SK-N-SH treated with all-trans-retinoic acid at 6 μM for 48 hours (cell line): ENCODE results near the gene SLC38A3.

Experiments used
- ATAC-seq: fragments of 200-7000 bp; cut with Tn5 transposase; 3 replicates; pipeline ENCODE4 v1.9.1; 2020; ENCODE audit warnings: mild to moderate bottlenecking, moderate library complexity
- ARNTL ChIP-seq: fragments of 450-650 bp; formaldehyde crosslinking; IDR thresholded peaks from 2 replicates; pipeline ENCODE4 v1.5.0; 2020; ENCODE audit warnings: low read depth, mild to moderate bottlenecking, moderate library complexity, borderline replicate concordance
- BACH2 ChIP-seq: fragments of 250-450 bp; sonication (Bioruptor Pico); IDR thresholded peaks from 2 replicates; pipeline ENCODE4 v1.9.0; 2021; ENCODE audit warnings: mild to moderate bottlenecking, borderline replicate concordance
- CREB5 ChIP-seq: fragments of 250-450 bp; sonication (Bioruptor Pico); IDR thresholded peaks from 2 replicates; pipeline ENCODE4 v1.5.1; 2020; ENCODE audit warnings: low read depth, mild to moderate bottlenecking, moderate library complexity
- CSDC2 ChIP-seq: fragments of 250-450 bp; sonication (Bioruptor Pico); IDR thresholded peaks from 2 replicates; pipeline ENCODE4 v1.5.0; 2020; ENCODE audit warnings: mild to moderate bottlenecking, moderate library complexity
- CSRNP3 ChIP-seq: fragments of 250-450 bp; sonication (Bioruptor Pico); IDR thresholded peaks from 2 replicates; pipeline ENCODE4 v1.5.1; 2021; ENCODE audit warnings: mild to moderate bottlenecking, moderate library complexity
- ESRRG ChIP-seq: fragments of 250-450 bp; sonication (Bioruptor Pico); IDR thresholded peaks from 2 replicates; pipeline ENCODE4 v1.6.1; 2021; ENCODE audit warnings: mild to moderate bottlenecking
- GLIS3 ChIP-seq: fragments of 250-450 bp; sonication (Bioruptor Pico); IDR thresholded peaks from 2 replicates; pipeline ENCODE4 v1.5.0; 2020; ENCODE audit warnings: mild to moderate bottlenecking, moderate library complexity
- ISL1 ChIP-seq: fragments of 250-450 bp; sonication (Bioruptor Pico); IDR thresholded peaks from 2 replicates; pipeline ENCODE4 v2.1.2; 2022; ENCODE audit warnings: mild to moderate bottlenecking, moderate library complexity
- OSR1 ChIP-seq: fragments of 250-450 bp; sonication (Bioruptor Pico); IDR thresholded peaks from 2 replicates; pipeline ENCODE4 v1.8.0; 2022; ENCODE audit warnings: moderate library complexity, mild to moderate bottlenecking, inconsistent platforms
- PATZ1 ChIP-seq: fragments of 250-450 bp; sonication (Bioruptor Pico); IDR thresholded peaks from 2 replicates; pipeline ENCODE4 v1.8.0; 2020; ENCODE audit warnings: mild to moderate bottlenecking, moderate library complexity, borderline replicate concordance
- POU6F1 ChIP-seq: fragments of 250-450 bp; sonication (Bioruptor Pico); IDR thresholded peaks from 2 replicates; pipeline ENCODE4 v1.8.0; 2021; ENCODE audit warnings: low read depth, mild to moderate bottlenecking, moderate library complexity, borderline replicate concordance
- PPARA ChIP-seq: fragments of 250-450 bp; sonication (Bioruptor Pico); IDR thresholded peaks from 2 replicates; pipeline ENCODE4 v1.5.0; 2020; ENCODE audit warnings: mild to moderate bottlenecking, borderline replicate concordance
- RARB ChIP-seq: fragments of 250-450 bp; sonication (Bioruptor Pico); IDR thresholded peaks from 2 replicates; pipeline ENCODE4 v1.8.0; 2021; ENCODE audit warnings: mild to moderate bottlenecking, moderate library complexity
- SNAI2 ChIP-seq: fragments of 250-450 bp; sonication (Bioruptor Pico); IDR thresholded peaks from 2 replicates; pipeline ENCODE4 v1.5.0; 2020; ENCODE audit warnings: mild to moderate bottlenecking, moderate library complexity
- TCF4 ChIP-seq: fragments of 250-450 bp; sonication (Bioruptor Pico); IDR thresholded peaks from 2 replicates; pipeline ENCODE4 v1.8.0; 2021; ENCODE audit warnings: mild to moderate bottlenecking, moderate library complexity, borderline replicate concordance
- TOX ChIP-seq: fragments of 250-450 bp; sonication (Bioruptor Pico); IDR thresholded peaks from 2 replicates; pipeline ENCODE4 v1.8.0; 2021; ENCODE audit warnings: mild to moderate bottlenecking, moderate library complexity, borderline replicate concordance
- ZC3H10 ChIP-seq: fragments of 250-450 bp; sonication (Bioruptor Pico); IDR thresholded peaks from 2 replicates; pipeline ENCODE4 v1.5.1; 2021; ENCODE audit warnings: mild to moderate bottlenecking, moderate library complexity
- ZFP30 ChIP-seq: fragments of 450-650 bp; formaldehyde crosslinking; IDR thresholded peaks from 2 replicates; pipeline ENCODE4 v1.5.0; 2022; ENCODE audit warnings: mild to moderate bottlenecking, moderate library complexity
- ZNF565 ChIP-seq: fragments of 450-650 bp; formaldehyde crosslinking; conservative IDR thresholded peaks from 2 replicates; pipeline ENCODE4 v1.5.0; 2020; ENCODE audit warnings: low read depth, mild to moderate bottlenecking, moderate library complexity
- ZNF8 ChIP-seq: fragments of 450-650 bp; formaldehyde crosslinking; IDR thresholded peaks from 2 replicates; pipeline ENCODE4 v1.5.0; 2020; ENCODE audit warnings: mild to moderate bottlenecking, moderate library complexity

SLC38A3 gene

GRCh38 chr3:50201573-50202315, 3.3 kb upstream of the SLC38A3 start (continued):
- no peak for TF ChIP-seq PPARA (CRISPR knock-in tag)
- no peak for TF ChIP-seq ZNF8 (CRISPR knock-in tag)

- no peak for TF ChIP-seq CREB5 (CRISPR knock-in tag)
- TF ChIP-seq GLIS3: no peak
- TF ChIP-seq ZNF565 (CRISPR knock-in tag): no peak
- no peak for TF ChIP-seq CSRNP3 (CRISPR knock-in tag)
- no peak for TF ChIP-seq OSR1 (CRISPR knock-in tag)
- TF ChIP-seq ZFP30 (CRISPR knock-in tag): no peak
- TF ChIP-seq ARNTL (CRISPR knock-in tag): no peak
- no peak for TF ChIP-seq TOX (CRISPR knock-in tag)
- TF ChIP-seq BACH2: no peak
- no peak for TF ChIP-seq SNAI2 (CRISPR knock-in tag)
- TF ChIP-seq ISL1 (CRISPR knock-in tag): no peak
- no peak for TF ChIP-seq ESRRG (CRISPR knock-in tag)
- no peak for TF ChIP-seq TCF4
- TF ChIP-seq ZC3H10 (CRISPR knock-in tag): no peak
- no peak for TF ChIP-seq ZNF8 (CRISPR knock-in tag)
- ATAC-seq: no peak
Measured at GRCh38 chr3:50202353-50203112, 2.5 kb upstream of the SLC38A3 start.

- TF ChIP-seq ZNF565 (CRISPR knock-in tag) (no peak), TCF4 (no peak), CSDC2 (CRISPR knock-in tag) (no peak)
- no peak for ATAC-seq
Measured at GRCh38 chr3:50203113-50203808, 1.8 kb upstream of the SLC38A3 start.

- ATAC-seq: no peak
- TF ChIP-seq ISL1 (CRISPR knock-in tag) (no peak), BACH2 (no peak), ESRRG (CRISPR knock-in tag) (no peak), ARNTL (CRISPR knock-in tag) (no peak), SNAI2 (CRISPR knock-in tag) (no peak), OSR1 (CRISPR knock-in tag) (no peak)
Measured at GRCh38 chr3:50203809-50204803, 965 bp upstream of the SLC38A3 start.

GRCh38 chr3:50205413-50206276, 574 bp downstream of the SLC38A3 start:
- ATAC-seq: peak; percentile 64
- TF ChIP-seq ZC3H10 (CRISPR knock-in tag) (no peak), ZNF8 (CRISPR knock-in tag) (no peak), PPARA (CRISPR knock-in tag) (no peak), CSDC2 (CRISPR knock-in tag) (no peak), TOX (CRISPR knock-in tag) (no peak), PATZ1 (CRISPR knock-in tag) (no peak), ISL1 (CRISPR knock-in tag) (no peak), RARB (CRISPR knock-in tag) (no peak), TCF4 (no peak), ARNTL (CRISPR knock-in tag) (no peak), OSR1 (CRISPR knock-in tag) (no peak), ZNF565 (CRISPR knock-in tag) (no peak), BACH2 (no peak), ZFP30 (CRISPR knock-in tag) (no peak), POU6F1 (no peak)
